Breast epithelium (tissue), 4 donors: ENCODE data around the gene SERINC4. TPM values are rescaled to one million over a fixed set of nuclear protein-coding genes. Genes with fewer than 3 reads are reported as not detected.

Source experiments
- DNase-seq, 2 donors: peaks; one replicate each; pipeline ENCODE4 v3.0.0-alpha.2; 2019; ENCODE audit warnings: low spot score in 2 of 2
- H3K27ac ChIP-seq, 2 donors: fragments of 200-600 bp; sonication (generic) in 1 of 2; one replicate each; pipeline ENCODE4 v1.5.1; 2016 to 2019; ENCODE audit warnings: mild to moderate bottlenecking in 1 of 2
- H3K27me3 ChIP-seq, 2 donors: fragments of 200-600 bp; sonication (generic) in 1 of 2; one replicate each; pipeline versions ENCODE4 v1.5.1 to v1.6.0; 2017 to 2019; ENCODE audit warnings: control low read depth in 1 of 2, mild to moderate bottlenecking in 1 of 2
- H3K36me3 ChIP-seq: fragments of 200-600 bp; one replicate; pipeline ENCODE4 v1.5.1; 2019
- H3K4me1 ChIP-seq, 2 donors: fragments of 200-600 bp; sonication (generic); one replicate each; pipeline ENCODE4 v1.5.1; 2016 to 2019; ENCODE audit warnings: control low read depth in 1 of 2
- H3K4me3 ChIP-seq, 3 donors: fragments of 200-600 bp; sonication (generic); 1 replicate in 2 of 3; 2 replicates in 1 of 3; pipeline ENCODE4 v1.5.1; 2016 to 2019; ENCODE audit warnings: mild to moderate bottlenecking in 3 of 3, moderate library complexity in 2 of 3
- H3K9me3 ChIP-seq, 2 donors: fragments of 200-600 bp; sonication (generic) in 1 of 2; one replicate each; pipeline ENCODE4 v1.5.1; 2016 to 2019; ENCODE audit warnings: control low read depth in 1 of 2
- POLR2A ChIP-seq: fragments of 450-650 bp; IDR thresholded peaks from one replicate; pipeline ENCODE4 v1.6.1; 2016; ENCODE audit warnings: antibody characterized with exemption, mild to moderate bottlenecking, moderate library complexity
- POLR2AphosphoS5 ChIP-seq, 3 donors: sonication (generic); formaldehyde crosslinking; IDR thresholded peaks; one replicate each; pipeline ENCODE4 v1.6.1; 2017; ENCODE audit warnings: antibody characterized with exemption in 3 of 3
- intact Hi-C: fragments of 100-400 bp; cut with DNase I; formaldehyde crosslinking; loops from one replicate; pipeline ENCODE4 v1.15.1; 2023; ENCODE audit warnings: low total_unique reads
- total RNA-seq, 3 donors: library from RNA; depleted of rRNA; stranded (reverse); fragments of >200 nt; gene quantifications; one replicate each; pipeline ENCODE4 v1.1.0, GENCODE V29; 2016
- TF ChIP-seq, protein P1 (sequence below), 3 donors: fragments of 450-650 bp; IDR thresholded peaks; one replicate each; pipeline ENCODE4 v1.5.1; 2016 to 2017; ENCODE audit warnings: antibody characterized with exemption in 3 of 3, mild to moderate bottlenecking in 3 of 3, moderate library complexity in 3 of 3

SERINC4 gene
- total RNA-seq, 3 donors from 2014 or later = 0.16 TPM; not detected in 2

- Histone ChIP-seq H3K27me3 (no peaks in the 10 kb centered on the region), H3K27ac (peak overlapping the region; percentile 94), H3K36me3 (no peaks in the 10 kb centered on the region), H3K9me3 (no peaks in the 10 kb centered on the region), H3K4me1 (no peaks in the 10 kb centered on the region), H3K4me3 (peak overlapping the region; percentile 70 to 74 (median 72))
- DNase-seq = peak; percentile 69 to 84
- TF ChIP-seq POLR2AphosphoS5 (IDR thresholded peaks at IDR 0.05) = peak; percentile 37 to 52 (median 43)
- no peak for TF ChIP-seq POLR2A
- TF ChIP-seq, protein P1, sequence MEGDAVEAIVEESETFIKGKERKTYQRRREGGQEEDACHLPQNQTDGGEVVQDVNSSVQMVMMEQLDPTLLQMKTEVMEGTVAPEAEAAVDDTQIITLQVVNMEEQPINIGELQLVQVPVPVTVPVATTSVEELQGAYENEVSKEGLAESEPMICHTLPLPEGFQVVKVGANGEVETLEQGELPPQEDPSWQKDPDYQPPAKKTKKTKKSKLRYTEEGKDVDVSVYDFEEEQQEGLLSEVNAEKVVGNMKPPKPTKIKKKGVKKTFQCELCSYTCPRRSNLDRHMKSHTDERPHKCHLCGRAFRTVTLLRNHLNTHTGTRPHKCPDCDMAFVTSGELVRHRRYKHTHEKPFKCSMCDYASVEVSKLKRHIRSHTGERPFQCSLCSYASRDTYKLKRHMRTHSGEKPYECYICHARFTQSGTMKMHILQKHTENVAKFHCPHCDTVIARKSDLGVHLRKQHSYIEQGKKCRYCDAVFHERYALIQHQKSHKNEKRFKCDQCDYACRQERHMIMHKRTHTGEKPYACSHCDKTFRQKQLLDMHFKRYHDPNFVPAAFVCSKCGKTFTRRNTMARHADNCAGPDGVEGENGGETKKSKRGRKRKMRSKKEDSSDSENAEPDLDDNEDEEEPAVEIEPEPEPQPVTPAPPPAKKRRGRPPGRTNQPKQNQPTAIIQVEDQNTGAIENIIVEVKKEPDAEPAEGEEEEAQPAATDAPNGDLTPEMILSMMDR (IDR thresholded peaks at IDR 0.05) = peak; percentile 68 to 81 (median 74)
- intact Hi-C loops = no loop called here
These were observed 22.6 kb downstream of the SERINC4 start for GRCh38 chr15:43777267-43777914.

DNA sequence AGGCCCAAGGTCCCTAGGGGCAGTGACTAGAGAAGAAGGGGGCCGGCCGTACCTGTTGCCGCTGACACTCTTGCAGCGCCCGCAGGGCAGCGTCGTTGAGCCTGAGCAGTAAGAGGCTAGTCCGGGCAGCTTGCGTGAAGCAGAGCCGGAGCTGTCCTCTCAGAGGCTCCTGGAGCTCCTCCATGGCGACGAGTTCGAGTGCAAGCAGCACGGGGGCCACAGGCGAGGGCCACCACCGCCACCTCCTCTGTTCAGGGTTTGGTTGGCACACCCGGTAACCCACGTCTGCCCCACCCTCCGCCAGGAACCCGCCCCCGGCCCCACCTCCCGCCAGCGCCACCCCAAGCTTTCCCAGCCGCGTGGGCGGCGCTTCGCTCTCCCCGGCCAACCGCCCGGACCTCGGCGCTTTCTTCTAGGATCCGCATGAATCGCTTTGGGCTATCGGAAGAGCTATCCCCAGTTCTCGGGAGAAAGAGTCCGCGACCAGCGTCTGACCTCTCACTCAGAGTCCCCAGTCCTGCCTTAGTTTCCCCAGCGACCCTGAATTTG is 23.2 kb downstream of the SERINC4 start, which contains the start of gene ELL3:
Gene ELL3, minus strand, starts transcription at position 249 of the 549 bp plus-strand sequence. Its CDS starts 65 bp downstream, at position 184.
- Histone ChIP-seq H3K36me3 (no peaks in the 10 kb centered on the region), H3K4me1 (no peaks in the 10 kb centered on the region), H3K9me3 (no peaks in the 10 kb centered on the region), H3K27ac (peak within 1 kb of the TSS; percentile 94), H3K27me3 (no peaks in the 10 kb centered on the region), H3K4me3 (peak within 1 kb of the TSS; percentile 70 to 74 (median 72))
- DNase-seq = peak in 1 of 2 donors; percentile 79
- TF ChIP-seq, protein P1 (IDR thresholded peaks at IDR 0.05) = no peak
- TF ChIP-seq POLR2A (no peak), POLR2AphosphoS5 (IDR thresholded peaks at IDR 0.05) (no peak)
- intact Hi-C loops = no loop called here

- peak overlapping the region; percentile 70 to 74 (median 72) for H3K4me3 ChIP-seq
- TF ChIP-seq POLR2A = no peak
- no peak for TF ChIP-seq POLR2AphosphoS5 (IDR thresholded peaks at IDR 0.05)
- TF ChIP-seq, protein P1 (IDR thresholded peaks at IDR 0.05) = no peak
- H3K36me3 ChIP-seq = no peaks in the 10 kb centered on the region
- peak overlapping the region; percentile 94 for H3K27ac ChIP-seq
- no peaks in the 10 kb centered on the region for H3K27me3 ChIP-seq
- intact Hi-C loops = no loop called here
- H3K9me3 ChIP-seq = no peaks in the 10 kb centered on the region
- H3K4me1 ChIP-seq = no peaks in the 10 kb centered on the region
- no peak for DNase-seq
These were observed 23.8 kb downstream of the SERINC4 start for GRCh38 chr15:43776101-43776717.

- H3K27ac ChIP-seq = peak overlapping the region; percentile 94
- peak; percentile 65 to 69 for DNase-seq
- H3K36me3 ChIP-seq = no peaks in the 10 kb centered on the region
- TF ChIP-seq POLR2A (no peak), POLR2AphosphoS5 (IDR thresholded peaks at IDR 0.05) (peak in 2 of 3 donors; percentile 8 to 28)
- TF ChIP-seq, protein P1 (IDR thresholded peaks at IDR 0.05) = peak; percentile 35 to 38 (median 36)
- no peaks in the 10 kb centered on the region for H3K4me1 ChIP-seq
- intact Hi-C loops = no loop called here
- H3K9me3 ChIP-seq = no peaks in the 10 kb centered on the region
- H3K4me3 ChIP-seq = no peak overlapping the region
- H3K27me3 ChIP-seq = no peaks in the 10 kb centered on the region
These were observed 24.5 kb downstream of the SERINC4 start for GRCh38 chr15:43775411-43775965.
